HL-60/S4 treated with retinoic acid at 250 ng/mL for 4 days and 3 days (cell line): ENCODE measurements around the gene MAP7D1.
"Not testable (repeated sequence)": the region's sequence is repeated elsewhere in the genome, so short reads cannot be mapped to it uniquely, and the experiment has no call there.

Experiments used
- in situ Hi-C: fragments of 300-500 bp; cut with MboI; formaldehyde crosslinking; loops from 2 replicates; pipeline ENCODE4 v1.7.0; 2022; ENCODE audit warnings: low sequenced_read_pairs

Gene MAP7D1

GRCh38 chr1:36230279-36230678 is 74.3 kb downstream of the MAP7D1 start:
- in situ Hi-C loops: not testable (repeated sequence)
